Fibroblast of skin of left quadriceps (primary cell): ENCODE measurements around the gene RASGRF1.

Experiments
- DNase-seq, 2 experiments: peaks; one replicate each; pipeline ENCODE4 v3.0.0-alpha.2; 2013; ENCODE audit warnings: low read depth in 2 of 2

The RASGRF1 gene

DNA sequence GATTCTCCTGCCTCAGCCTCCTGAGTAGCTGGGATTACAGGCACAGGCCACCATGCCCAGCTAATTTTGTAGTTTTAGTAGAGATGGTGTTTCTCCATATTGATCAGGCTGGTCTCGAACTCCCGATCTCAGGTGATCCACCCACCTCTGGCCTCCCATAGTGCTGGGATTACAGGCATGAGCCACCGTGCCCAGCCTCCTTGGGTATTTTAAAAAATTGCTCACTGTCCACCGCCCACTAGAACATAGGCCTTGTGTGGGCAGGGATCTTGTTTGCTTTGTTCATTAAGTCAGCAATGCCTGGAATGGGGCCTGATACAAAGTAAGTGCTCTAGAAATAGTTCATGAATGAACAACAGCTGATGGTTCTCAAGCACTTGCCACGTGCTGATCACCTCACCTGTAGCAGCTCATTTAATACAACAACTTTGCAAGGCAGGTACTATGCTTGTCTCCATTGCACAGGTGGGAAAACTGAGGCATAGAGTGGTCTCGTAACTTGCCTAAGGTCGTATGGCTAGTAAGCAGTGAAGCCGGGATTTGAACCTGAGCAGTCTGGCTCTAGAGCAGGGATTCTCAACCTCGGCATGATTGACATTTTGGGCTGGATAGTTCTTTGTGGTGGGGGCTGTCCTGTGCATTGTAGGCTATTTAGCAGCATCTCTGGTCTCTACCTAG, 133.0 kb downstream of the RASGRF1 start:
- no peak for DNase-seq

- no peak for DNase-seq
Observed at GRCh38 chr15:78956937-78957336, 133.6 kb downstream of the RASGRF1 start.

- no peak for DNase-seq
Observed at GRCh38 chr15:78955355-78955754, 135.2 kb downstream of the RASGRF1 start.

DNA sequence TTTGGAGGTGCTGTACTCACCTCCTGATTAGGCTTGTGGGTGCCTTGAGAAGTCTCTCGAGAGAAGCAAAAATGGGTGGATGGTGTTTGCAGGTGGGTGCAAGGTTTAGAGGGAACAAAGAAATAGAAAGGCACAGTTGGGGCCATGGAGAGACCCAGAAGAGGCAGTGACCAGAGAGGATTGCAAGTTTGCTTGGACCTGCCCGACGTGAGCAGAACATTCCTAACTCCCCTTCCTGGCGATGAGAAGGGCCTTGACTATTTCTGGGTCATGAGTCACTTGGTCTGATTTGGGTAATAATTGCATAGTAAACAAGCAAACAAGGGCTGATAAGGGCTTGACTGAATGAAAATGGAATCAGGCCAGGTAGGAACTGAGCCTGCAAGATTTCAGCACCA, 138.7 kb downstream of the RASGRF1 start:
- no peak for DNase-seq

- DNase-seq, result peak in 1 of 2 experiments; percentile 11
Observed at GRCh38 chr15:78950902-78951840, 139.4 kb downstream of the RASGRF1 start.

DNA sequence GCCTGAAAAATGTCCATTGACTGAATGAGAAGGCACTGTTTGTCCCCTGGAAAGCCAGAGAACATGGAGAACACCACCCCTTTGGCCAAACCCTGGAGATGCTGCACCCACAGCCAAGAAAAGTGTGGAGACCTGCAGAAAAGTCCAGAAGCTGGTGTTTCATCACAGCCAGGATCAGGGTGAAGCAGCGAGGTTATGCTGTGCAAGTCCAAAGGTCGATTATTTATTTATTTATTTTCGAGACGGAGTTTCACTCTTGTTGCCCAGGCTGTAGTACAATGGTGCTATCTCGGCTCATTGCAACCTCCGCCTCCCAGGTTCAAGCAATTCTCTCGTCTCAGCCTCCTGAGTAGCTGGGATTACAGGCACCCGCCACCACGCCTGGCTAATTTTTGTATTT, 140.2 kb downstream of the RASGRF1 start:
- DNase-seq, result no peak

GRCh38 chr15:78949461-78949860, 141.1 kb downstream of the RASGRF1 start:
- DNase-seq, result no peak

GRCh38 chr15:78947506-78947905, 143.1 kb downstream of the RASGRF1 start:
- no peak for DNase-seq

GRCh38 chr15:78946493-78946892, 144.1 kb downstream of the RASGRF1 start:
- DNase-seq, result no peak

DNA sequence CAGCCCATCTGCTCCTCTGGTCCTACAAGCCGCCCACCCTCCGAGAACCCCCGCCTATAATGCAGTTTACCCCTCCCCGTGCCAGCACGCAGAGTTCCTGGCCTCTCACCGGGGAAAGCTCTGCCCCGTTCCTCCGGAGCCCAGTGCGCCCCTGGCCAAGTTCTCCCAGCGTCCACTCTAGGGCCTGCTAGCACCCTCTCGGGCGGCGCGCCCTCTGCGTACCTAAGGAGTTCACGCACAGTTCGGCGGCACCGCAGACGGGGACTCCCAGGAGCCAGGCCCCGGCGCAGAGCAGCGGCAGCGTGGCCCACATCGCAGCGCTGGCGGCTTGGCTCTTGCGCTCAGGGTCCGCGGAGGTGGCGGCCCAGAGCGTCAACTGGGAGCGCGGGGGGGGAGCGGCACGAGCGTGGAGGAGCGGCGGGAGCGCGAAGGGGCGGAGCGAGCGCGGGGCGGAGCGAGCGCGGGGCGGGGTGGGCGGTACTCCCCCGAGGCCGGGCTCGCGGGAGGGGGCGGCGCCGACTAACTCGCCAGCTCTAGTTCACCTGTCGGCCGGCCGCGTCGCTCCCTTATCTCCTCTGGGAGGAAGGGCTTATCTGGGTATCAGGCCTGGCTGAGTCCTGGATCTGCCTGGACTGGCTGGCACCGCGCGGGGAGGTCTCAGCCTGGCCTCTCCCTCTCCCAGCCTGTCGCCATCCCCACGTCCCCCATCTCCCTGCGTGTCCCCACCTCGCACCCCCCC, 145.7 kb downstream of the RASGRF1 start, which contains the start of gene CTSH:
Gene CTSH, minus strand, starts transcription at position 378 of the 739 bp plus-strand sequence. Its CDS starts 65 bp downstream, at position 313.
- no peak for DNase-seq

DNA sequence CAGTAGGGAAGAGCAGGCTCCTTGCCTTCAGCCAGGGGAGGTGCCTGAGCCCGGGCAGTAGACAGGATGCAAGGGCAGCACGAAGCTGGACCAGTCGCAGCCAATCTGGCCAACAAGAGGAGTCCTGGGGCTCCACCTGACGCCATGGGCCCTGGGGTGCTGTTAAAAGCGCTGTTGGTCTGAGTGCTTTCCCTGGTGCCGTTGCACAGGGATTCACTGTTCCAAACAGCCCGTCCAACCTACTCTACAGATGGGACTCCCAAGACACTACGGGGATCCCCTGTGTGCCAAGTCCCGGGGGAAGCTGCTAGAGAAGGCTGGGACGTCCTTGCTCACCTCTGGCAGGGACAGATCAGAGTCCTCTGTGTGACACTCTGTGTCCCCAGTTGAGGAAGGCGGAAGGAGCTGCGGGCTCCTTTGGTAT, 146.4 kb downstream of the RASGRF1 start:
- DNase-seq, result no peak

DNA sequence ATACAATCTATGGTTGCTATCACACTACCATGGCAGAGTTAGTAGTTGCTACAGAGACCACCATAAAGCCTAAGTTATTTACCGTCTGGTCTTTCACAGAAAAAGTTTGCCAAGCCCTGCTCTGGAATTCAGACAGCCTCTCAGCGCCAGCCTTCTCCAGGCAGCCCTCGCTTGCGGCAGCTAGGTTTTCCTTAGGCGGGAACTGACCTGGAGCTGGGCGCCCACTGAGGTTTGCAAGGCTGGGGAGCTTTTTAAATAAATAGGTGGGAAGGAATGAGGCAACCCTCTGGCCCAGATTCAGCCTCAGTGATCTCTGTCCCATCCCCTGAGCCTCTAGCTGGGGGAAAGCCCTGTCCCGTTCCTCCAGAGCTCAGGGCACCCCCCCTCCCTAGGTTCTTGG, 146.9 kb downstream of the RASGRF1 start:
- no peak for DNase-seq

DNA sequence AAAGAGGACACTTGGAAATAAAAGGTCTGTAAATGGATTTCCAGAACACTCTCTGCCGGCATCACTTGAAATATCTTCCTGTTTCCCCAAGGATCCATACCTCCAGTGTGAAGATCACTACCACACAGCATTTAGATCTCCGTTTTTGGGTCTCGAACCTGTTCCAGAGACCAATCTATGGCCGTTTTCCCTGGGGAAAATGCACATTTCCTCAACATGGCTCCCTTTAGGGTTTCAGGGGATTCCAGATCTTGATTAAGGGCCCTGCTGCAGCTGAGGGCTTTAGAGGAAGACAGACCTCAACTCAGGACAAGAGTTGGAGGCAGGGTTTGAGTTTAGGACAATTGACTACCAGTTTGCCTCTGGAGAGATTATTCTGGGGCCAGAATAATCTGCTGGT, 147.8 kb downstream of the RASGRF1 start:
- no peak for DNase-seq

GRCh38 chr15:78938658-78939488, 151.7 kb downstream of the RASGRF1 start:
- no peak for DNase-seq

DNA sequence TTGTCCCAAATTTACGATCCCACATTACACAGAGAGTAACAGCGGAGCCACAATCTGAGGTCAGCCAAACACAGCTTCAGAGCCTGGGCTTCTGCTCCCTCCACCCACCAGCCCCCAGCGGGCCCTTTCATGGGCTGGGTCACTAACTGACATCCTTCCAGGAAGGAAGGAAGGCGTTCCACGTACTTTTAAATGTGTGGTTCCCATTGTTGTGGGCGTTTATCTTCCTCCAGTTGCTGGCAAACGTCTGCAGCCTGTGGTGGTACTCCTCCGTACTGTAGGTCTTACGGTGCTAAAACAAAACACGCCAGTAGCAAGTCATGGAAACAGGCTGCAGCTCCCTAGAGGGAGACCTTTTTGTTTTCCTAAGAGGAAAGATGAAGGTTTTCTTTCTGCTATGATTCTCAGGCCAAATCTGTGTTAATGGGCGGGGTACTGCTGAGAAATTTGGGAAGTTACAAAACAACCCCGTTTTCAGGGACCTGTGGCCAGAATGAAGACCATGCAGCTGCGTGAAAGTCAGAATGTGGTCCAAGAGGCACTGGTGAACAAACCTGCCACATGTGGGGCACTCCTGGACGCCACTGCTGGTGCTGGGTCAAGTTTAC, 153.3 kb downstream of the RASGRF1 start:
- DNase-seq, result no peak

- DNase-seq, result no peak
Observed at GRCh38 chr15:78934655-78935023, 155.9 kb downstream of the RASGRF1 start.

DNA sequence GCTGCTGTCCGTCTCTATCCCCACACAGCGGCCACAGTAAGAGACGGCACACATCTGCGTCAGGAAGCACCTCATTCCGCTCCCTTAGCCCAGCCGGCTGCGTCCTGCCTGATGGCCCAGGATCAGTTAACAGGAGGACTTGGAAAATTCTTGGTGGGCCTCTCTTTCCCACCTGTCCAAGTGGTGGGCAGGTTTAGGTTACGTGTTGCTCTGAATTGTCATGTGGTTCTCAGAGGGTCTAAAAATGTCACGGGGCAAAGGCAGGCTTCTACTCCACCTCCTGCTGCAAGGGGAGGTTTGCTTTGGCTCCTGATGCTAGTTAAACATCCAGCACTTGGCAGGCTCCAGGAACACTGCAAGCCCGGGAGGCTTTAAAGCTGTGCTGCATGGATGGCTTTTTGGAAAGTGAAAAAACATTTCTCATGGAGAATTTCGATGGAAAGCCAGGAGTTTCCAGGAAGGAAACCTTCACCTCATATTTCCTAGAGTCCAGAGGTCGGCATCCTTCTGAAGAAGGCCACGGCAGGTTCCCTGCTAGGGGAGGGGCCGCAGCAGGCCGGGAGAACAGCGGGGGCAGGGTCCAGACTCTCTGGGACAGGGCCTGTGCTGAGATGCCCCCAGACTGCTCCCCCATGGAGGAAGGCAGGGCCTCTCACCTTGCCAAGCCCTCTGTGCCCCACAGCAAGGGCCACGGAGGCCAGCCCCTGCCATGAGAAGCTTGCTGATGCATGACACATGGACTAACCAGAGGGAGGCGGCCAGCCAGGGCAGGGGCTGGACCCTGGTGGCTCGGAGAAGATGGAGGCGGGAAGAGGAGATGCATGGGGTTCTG, 156.5 kb downstream of the RASGRF1 start:
- DNase-seq, result no peak

DNA sequence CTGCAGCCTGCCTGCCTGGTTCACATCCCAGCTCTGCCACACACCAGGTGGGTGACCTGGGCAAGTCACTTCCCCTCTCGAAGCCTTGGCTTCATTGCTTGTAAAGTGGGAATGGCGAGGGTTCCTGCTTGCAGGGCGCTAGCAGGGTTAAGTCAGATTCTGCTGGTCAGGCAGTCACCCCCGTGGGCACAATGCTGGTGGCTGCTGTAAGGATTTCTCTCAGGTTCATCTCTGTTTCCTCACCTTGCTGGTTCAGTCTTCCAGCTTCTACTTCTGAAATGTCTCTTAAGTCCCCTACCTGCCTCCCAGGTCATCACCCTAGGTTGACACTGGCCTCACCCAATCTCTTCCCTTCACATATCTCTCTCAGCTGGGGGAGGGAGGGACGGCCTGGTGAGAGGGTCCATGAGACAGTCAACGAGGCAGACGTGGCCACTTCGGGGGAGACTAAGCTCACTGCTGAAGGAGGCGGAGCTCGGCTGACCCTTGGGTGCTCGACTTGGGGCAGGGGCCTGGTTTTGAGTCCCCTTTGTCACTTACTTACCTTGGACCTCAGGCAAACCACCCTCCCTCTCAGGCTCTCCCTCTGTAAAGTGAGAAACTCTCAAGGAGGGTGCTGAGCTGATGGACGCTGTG, 157.3 kb downstream of the RASGRF1 start:
- no peak for DNase-seq

GRCh38 chr15:78932258-78932808, 158.2 kb downstream of the RASGRF1 start:
- DNase-seq, result no peak
